SW480 (cell line): ENCODE data around the gene CNTNAP2.
A peak's percentile ranks its signal among the peaks of the same experiment; 100 is the strongest.
"Not testable (repeated sequence)": the region's sequence is repeated elsewhere in the genome, so short reads cannot be mapped to it uniquely, and the experiment has no call there.

ENCODE experiments used
- DNase-seq: peaks from one replicate; pipeline ENCODE4 v3.0.0-alpha.2; 2016; ENCODE audit warnings: low spot score

Gene CNTNAP2

GRCh38 chr7:148035950-148036349 lies 1919.3 kb downstream of the CNTNAP2 start:
- DNase-seq: no peak

- no peak for DNase-seq
Measured at GRCh38 chr7:148037044-148037443, 1920.4 kb downstream of the CNTNAP2 start.

GRCh38 chr7:148041156-148041555 lies 1924.6 kb downstream of the CNTNAP2 start:
- DNase-seq: no peak

- peak; percentile 2 for DNase-seq
Measured at GRCh38 chr7:148042935-148043631, 1926.5 kb downstream of the CNTNAP2 start.

- no peak for DNase-seq
Measured at GRCh38 chr7:148044173-148044572, 1927.6 kb downstream of the CNTNAP2 start.

- DNase-seq: no peak
Measured at GRCh38 chr7:148045521-148045920, 1928.9 kb downstream of the CNTNAP2 start.

- DNase-seq: no peak
Measured at GRCh38 chr7:148049068-148049467, 1932.5 kb downstream of the CNTNAP2 start.

GRCh38 chr7:148050492-148051158 lies 1934.0 kb downstream of the CNTNAP2 start:
- no peak for DNase-seq

- no peak for DNase-seq
Measured at GRCh38 chr7:148056406-148056805, 1939.8 kb downstream of the CNTNAP2 start.

- DNase-seq: no peak
Measured at GRCh38 chr7:148058092-148058491, 1941.5 kb downstream of the CNTNAP2 start.

- no peak for DNase-seq
Measured at GRCh38 chr7:148058753-148059152, 1942.2 kb downstream of the CNTNAP2 start.

GRCh38 chr7:148060724-148061123 lies 1944.1 kb downstream of the CNTNAP2 start:
- DNase-seq: no peak

GRCh38 chr7:148078111-148078510 lies 1961.5 kb downstream of the CNTNAP2 start:
- DNase-seq: not testable (repeated sequence)

GRCh38 chr7:148079206-148080080 lies 1962.8 kb downstream of the CNTNAP2 start:
- no peak for DNase-seq

GRCh38 chr7:148083448-148083847 lies 1966.8 kb downstream of the CNTNAP2 start:
- no peak for DNase-seq

GRCh38 chr7:148084138-148084537 lies 1967.5 kb downstream of the CNTNAP2 start:
- DNase-seq: peak; percentile 59

GRCh38 chr7:148091882-148092281 lies 1975.3 kb downstream of the CNTNAP2 start:
- no peak for DNase-seq

GRCh38 chr7:148093375-148094166 lies 1977.0 kb downstream of the CNTNAP2 start:
- no peak for DNase-seq

- DNase-seq: no peak
Measured at GRCh38 chr7:148095066-148095465, 1978.5 kb downstream of the CNTNAP2 start.

GRCh38 chr7:148104136-148104716 lies 1987.6 kb downstream of the CNTNAP2 start:
- no peak for DNase-seq

GRCh38 chr7:148104924-148105323 lies 1988.3 kb downstream of the CNTNAP2 start:
- DNase-seq: no peak
